Muscle layer of colon (tissue), 2 donors: Measurements from ENCODE around the gene ELL2.

Experiments used
- H3K27ac ChIP-seq: one replicate; pipeline ENCODE4 v1.7.0; 2013; ENCODE audit warnings: low read depth, mild to moderate bottlenecking, low read length, moderate library complexity
- H3K27me3 ChIP-seq, 2 donors: one replicate each; pipeline ENCODE4 v1.7.0; 2013; ENCODE audit warnings: low read length in 2 of 2, mild to moderate bottlenecking in 2 of 2; ENCODE audit not compliant: insufficient read depth in 2 of 2, control insufficient read depth in 1 of 2
- H3K36me3 ChIP-seq: one replicate; pipeline ENCODE4 v1.7.0; 2013; ENCODE audit warnings: mild to moderate bottlenecking, low read length; ENCODE audit not compliant: insufficient read depth
- H3K4me1 ChIP-seq: one replicate; pipeline ENCODE4 v1.7.0; 2013; ENCODE audit warnings: mild to moderate bottlenecking, low read length; ENCODE audit not compliant: insufficient read depth
- H3K4me3 ChIP-seq, 2 donors: one replicate each; pipeline ENCODE4 v1.7.0; 2013; ENCODE audit warnings: low read length in 2 of 2, low read depth in 1 of 2, mild to moderate bottlenecking in 1 of 2, moderate library complexity in 1 of 2
- H3K9ac ChIP-seq: one replicate; pipeline ENCODE4 v1.7.0; 2013; ENCODE audit warnings: low read length
- H3K9me3 ChIP-seq: one replicate; pipeline ENCODE4 v1.7.0; 2013; ENCODE audit warnings: mild to moderate bottlenecking, low read length
- donor health status: abdominal sarcoma.
- donor health status: Adenocarcinoma of cecum.

Gene ELL2

GRCh38 chr5:95835682-95836385 lies 125.8 kb downstream of the ELL2 start:
- H3K27me3 ChIP-seq = no peaks in the 10 kb centered on the region
- no peaks in the 10 kb centered on the region for H3K9me3 ChIP-seq
- H3K4me3 ChIP-seq = peak overlapping the region in 1 of 2 donors; percentile 33
- H3K36me3 ChIP-seq = no peaks in the 10 kb centered on the region
- H3K27ac ChIP-seq = no peak overlapping the region
- no peak overlapping the region for H3K9ac ChIP-seq
- H3K4me1 ChIP-seq = peaks cover 7% of the 10 kb centered on the region
